ENCODE data around the gene SLC10A7.

Gene SLC10A7

DNA sequence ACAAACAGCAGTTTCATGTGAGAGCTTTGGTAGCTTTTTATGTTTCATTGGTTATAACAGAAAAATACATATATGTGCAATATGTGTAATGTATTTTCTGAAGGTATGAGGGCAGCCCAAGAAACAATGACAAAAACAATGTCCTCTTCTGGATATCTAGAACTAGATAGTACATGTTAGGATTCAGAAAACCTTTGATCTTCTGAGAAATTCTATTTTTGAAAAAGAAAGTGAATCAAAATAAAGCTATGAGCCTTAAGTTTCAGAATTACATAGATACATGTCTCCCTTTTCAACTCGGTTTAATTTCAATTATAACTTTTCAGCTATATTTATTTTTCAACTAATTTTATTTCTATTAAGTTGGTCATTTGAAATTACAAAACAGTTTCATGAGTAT, 175.5 kb downstream of the SLC10A7 start:
- DNase-seq: no peak

DNA sequence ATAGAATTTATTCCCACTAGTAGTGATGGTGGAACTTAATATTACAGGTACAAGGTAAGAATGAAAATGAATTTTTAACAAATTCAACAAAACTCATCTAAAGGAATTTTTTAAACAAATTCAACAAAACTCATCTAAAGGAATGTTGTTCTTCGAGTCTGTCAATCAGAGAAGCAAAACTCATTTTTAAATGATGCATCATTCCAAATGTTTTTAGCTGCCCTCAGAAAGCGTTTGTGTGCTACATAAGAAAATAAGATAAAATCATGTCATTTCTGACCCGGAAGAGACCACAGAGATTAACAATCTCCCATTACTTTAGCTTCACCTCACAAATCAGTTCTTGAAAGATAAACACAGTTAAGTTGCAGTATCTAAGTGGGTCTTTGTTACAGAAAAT, 178.0 kb downstream of the SLC10A7 start:
- no peak for DNase-seq

DNA sequence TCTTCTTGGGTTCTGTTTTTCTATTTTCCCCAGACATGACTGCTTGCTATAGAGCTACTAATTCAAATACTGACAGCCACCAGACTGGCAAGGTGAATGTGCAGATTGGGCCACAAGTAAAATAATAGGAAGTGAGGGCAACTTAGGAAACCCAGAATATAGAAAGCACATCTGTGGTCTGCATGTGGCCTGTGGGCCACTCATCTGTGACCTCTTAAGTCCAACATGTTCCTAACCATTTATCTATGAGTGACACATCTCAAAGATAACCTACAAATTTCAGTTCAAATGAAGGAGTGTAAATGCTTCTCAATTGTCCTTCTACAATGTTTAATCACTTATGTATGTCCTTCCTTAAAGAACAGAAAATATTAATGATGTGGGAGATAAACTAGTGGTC, 178.5 kb downstream of the SLC10A7 start:
- DNase-seq: no peak

DNA sequence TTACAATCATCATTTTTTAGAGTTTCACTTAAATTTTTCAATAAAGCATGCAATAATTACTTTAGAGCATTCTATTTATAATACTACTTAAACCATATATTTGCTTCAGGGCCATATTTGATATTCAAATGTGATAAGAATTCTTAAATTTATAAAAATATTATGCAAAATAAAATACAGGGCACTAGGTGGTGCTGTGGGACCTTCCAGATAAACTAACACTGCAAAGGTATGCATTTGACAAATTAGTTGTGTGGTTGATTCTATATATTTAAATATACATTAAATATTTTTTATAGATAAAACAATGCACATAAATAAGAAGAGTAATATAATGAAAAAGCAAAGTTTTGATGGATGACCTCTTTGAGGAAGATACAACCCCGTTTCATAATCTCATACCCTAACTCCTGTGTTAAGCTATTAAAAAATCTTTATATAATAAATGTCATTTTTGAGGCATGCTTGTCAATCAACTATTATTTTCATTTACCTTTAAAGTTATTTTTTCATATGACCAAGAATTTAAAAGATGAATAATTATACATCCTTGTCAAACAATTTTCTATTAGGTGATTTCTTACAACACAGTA, 179.0 kb downstream of the SLC10A7 start:
- DNase-seq: peak; percentile 18

DNA sequence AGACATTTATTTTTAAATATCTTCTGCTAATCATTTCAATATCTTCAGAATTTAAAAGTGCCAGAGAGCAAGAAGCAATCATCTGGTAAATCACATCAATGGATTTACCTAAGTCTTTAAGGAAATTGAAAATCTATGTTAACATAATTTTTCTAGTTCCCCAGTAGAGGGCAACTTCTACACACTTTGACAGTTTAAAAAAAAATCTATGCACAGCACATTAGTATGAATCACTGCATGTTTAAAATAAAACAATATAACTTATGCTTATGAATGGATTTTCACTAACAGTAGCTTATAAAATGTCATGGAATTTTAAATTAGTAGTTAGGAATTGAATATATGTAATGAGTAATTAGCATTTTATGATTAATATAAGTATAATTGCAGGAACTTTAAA, 180.9 kb downstream of the SLC10A7 start:
- no peak for DNase-seq

DNA sequence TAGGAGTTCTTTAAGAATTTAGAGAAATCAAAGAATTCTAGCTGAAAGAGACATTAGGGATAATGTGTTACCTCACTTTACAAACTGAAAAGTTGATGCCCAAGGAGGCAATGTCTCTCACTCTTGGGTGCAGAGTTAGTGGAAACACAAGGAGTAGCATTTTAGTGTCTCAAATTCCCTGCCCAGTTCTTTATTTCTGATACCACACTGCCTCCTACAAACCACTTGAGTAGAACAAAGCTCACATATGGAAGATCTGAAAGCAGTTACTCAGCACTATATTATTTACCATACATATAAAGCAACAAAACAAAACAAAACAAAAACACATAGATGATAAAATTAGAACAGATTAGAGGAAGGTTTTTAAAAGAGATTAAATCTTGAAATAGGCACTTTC, 183.2 kb downstream of the SLC10A7 start:
- DNase-seq: no peak

DNA sequence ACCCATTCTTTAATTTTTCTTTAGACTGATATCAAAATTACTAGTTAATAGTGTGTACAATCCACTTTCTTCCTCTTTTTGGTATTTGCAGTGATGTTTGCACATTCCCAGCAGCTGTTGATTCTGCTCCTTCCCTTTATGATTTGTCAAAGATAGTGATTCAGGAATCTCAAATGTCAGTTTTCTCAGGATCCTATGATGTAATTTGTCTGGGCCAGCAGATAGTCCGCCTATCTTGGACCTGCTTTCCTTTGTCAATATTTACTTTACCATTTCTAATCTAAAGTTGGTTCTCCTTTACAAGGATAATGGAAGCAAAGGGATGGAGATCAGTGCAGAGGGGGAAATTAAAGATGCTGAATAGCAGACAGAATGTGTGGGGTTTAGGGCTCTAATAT, 185.3 kb downstream of the SLC10A7 start:
- no peak for DNase-seq

DNA sequence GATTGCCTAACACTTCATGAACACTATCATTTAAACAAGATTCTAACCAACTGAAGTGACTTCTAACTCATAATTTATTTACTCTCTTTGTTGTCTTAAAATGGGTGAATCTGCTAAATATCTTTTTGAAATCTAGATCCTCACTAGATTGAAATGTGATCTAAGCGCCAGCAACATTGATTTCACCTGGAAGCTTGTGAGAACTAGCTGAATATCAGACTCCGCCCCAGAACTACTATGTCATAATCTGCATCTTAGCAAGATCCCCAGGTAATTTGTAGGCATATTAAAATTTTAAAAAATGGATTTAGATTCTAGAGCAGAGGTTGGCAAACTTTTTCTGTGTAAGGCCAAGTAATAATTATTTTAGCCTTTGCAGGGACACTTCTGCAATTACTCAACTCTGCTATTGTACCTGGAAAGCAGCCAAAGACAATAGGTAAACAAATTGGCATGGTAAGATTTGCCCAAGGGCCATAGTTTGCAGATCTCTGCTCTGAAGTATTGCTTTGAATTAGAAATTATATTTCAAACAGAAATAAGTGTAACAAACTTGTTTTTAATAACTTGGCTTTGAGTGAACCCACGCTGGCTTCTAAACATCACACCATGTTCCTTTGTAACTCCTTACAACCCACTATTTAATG, 185.9 kb downstream of the SLC10A7 start:
- no peak for DNase-seq

DNA sequence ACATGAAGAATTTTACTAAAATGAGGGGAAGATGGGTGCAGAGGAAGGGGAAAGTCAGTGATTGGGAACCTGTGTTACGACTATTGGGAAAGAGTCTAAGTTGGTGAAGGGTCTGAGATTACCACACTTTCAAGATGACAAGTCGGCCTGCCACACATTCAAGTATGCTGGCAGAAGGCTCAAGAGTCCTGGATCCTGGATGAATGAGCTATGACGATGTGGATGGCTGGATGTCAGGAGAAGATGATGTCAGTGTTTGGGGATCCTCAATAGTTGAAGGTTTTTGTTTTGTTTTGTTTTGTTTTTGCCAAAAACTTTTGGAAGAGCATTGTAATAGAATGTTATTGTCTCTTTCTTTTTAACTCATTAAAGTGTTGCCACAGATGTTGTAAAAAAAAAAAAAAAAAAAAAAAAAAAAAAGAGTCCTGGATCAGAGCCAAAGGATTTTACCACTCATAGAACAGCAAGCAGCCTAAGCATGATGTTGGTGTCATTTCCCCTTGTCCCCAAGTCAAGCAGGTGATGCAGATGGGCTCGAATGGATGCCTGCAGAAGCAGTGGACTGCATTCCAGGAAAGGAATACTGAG, 186.8 kb downstream of the SLC10A7 start:
- no peak for DNase-seq

DNA sequence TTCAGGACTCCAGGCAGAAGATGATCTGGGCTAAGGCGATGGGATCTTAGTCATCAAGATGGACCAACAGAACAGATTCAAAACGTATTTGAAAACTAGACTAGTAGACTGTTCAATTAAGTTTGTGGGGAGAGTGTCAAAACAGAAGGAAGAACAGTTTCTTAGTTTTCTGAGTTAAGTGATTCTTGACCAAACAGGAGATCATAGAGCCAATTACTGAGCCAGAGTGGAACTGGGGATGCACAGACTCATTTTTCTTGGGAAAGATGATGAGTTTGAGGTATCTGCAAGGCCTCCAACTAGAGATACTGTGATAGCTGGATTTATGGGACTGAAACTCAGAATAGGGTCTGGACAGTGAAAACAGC, 187.9 kb downstream of the SLC10A7 start:
- no peak for DNase-seq

DNA sequence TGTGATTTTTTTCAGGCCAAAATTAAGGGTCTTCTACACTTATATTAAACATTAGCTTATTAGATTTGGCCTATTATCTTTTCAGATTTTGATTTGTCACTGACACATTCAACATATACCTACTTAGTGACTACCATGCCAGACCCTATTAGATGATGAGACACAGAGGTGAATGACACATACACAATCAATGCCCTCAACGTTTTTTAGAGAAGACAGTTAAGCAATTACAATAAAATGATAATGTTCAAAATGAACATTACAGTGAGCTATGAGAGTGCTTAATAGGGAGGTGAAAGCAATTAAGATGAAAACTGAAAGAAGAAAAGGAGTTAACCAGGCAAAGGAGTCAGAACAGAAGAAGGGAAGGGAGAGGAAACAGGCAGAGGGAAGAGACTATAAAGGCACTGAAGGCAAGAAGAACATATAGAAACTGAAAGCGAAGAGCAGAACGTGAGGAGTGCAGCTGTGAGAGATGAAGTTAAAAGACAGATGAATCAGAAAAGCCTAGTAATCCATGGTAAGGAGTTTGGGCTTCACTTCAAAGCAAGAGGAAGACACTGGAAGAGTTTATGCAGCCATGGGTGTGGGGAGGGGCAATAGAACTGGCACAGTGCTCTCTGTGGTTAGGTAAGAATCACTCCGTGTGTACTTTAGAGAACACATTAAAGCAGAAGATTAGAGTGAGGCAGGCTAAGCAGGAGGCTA, 188.4 kb downstream of the SLC10A7 start:
- no peak for DNase-seq

DNA sequence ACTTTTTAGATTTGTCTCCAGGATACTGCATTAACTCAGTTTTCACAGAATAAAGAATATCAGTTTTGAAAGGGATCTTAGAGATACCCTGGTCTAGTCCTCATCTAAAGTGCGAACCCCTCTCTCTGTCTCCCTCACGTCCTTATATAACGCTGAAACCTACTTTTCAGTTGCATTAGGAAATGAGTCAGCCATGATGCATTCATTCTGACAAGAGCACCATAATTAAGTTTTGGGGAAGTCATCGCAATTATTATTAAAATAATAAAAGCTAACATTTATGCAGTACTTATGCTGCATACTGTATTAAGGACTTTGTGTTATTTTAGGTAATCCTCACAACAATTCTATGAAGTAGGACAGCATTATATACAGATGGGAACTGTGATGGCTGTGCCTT, 191.3 kb downstream of the SLC10A7 start:
- DNase-seq: no peak

DNA sequence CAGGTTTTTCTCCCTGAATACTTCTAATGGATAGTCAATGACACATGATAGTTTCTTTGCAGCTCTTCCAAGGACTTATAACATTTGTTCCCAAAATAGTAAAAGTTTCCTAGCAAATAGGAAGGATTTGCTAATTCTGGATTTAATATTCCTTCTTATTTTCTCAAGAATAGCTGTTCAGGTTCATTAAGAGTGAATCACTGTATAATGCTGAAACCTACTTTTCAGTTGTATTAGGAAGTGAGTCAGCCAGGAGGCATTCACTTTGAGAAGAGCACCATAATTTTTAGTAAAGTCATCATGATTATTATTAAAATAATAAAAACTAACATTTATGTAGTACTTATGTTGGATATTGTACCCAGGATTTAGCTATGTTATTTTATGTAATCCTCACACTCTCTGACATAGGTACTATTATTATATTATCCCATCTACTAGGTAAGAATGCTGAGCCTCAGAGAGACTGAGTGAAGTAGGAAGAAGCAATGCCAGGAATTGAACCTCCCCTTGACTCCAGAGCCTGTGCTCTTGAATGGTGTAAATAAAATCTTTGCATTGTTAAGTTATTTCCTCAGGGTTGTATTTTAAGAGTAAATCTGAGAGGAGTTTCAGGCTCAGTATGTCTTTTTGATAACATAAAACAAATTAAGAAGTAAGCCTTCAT, 192.6 kb downstream of the SLC10A7 start:
- DNase-seq: no peak

DNA sequence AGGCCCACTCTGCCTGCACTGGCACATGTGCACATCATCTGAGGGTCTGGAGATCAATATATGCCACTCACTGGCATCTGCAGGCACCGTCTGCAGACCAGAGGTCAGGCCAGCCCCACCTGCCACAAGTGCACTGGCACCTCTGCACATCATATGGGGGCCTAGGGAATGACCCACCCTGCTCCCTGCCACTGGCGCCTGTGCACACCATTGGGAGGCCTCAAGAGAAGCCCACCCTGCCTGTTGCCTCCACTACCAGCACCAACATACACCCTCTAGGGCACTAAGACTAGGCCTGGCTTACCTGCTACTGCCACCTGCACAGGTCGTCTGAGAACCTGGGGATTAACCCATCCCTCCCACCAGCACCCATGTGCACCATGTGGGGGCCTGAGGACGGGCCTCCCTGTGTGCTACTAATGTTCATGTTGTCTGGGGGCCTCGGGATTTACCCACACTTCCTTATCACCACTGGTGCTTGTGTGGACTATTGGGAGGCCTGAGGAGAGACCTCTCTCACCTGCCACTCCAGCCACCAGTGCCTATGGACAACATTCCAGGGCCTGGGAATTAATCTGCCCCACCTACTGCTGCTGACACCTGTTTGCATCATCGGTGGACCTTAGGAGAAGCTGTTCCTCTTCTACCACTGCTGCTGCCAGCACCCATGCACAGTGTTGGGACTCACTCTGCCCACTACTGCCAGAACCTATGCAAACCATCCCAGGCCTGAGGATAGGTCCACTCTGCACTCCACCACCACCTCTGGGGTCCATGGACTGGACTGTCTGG, 193.7 kb downstream of the SLC10A7 start:
- no peak for DNase-seq

DNA sequence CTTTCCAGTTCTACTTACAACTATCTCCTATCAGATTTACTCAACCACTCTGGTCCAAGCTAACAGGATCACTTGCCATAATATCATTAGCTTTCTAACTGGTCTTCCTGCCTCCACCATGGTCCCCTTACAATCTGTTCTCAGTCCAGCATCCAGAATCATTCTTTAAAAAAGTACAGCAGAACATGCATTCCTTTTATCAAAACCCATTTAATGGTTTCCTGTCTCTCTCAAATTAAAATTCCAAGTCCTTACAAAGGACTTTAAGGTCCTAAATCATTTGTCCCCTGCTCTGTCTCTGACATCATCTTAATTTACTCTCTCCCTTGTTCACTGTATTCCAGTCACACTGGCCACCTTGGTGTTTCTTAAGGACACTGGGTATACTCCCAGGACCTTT, 202.8 kb downstream of the SLC10A7 start:
- no peak for DNase-seq

DNA sequence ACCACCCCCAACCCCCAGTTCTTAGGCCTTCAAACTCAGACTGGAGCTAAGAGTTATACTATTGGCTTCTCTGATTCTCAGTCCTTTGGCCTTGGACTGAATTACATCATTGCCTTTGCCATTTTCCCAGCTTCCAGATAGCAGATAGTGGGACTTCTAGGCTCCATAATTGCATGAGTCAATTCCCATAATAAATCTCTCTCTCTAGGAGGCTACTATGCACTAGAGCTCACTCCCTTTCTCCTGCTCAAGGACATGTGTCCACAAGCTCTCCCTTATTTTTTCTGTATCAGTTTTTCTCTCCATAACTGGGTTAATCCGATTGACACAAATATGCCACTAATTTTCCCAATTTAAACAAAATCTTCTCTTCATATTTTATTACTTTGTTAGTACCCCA, 204.0 kb downstream of the SLC10A7 start:
- DNase-seq: no peak

DNA sequence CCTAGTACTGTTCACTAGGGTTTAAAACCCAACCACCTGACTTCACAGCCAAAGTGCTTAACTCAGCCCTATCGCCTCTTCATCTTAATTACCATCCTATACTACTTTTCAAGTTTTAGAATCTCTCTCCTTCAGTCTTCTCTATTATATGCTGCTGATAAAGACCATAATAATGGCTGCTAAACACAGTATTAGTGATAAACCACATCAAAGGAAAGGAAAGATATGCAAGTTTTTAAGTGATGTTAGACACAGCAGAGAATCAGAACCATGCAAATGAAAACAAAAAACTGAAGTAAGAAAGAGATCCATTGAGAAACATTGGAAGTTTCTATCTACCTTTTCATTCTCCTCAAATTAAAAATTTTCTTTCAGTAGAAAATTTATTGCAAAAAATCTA, 206.6 kb downstream of the SLC10A7 start:
- DNase-seq: no peak

DNA sequence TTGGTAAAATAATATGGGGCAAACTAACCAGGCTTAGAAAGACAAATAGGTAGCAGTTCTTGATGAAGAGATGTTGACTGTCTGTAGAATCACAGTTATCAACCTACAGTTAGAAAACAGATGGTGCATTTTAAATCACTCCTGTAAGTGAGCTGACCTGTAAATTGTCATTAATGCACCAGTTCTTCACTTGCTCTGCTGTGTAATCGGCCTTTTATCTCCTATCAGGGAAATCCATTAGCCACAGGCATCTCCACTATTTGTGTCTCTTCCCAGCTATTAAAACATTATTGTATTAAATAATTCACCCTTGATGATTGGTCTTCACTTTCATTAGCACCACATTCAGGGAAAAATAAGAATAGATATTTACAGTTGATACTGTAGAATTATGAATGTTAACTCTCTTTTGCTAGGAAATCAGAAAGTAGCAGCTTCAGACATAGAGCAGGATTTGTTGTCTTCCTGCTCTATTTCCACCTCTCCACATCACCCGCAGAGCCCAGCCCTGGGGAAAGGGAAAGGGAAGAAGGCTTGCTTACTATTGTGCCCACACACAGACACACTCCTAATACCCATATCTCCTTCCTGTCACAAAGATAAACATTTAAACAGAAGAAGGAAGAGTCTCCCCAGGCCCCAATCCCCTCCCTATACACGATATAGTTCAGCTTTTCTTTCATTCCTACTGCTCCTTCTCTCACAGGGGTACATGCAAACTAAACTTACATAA, 210.3 kb downstream of the SLC10A7 start:
- no peak for DNase-seq

DNA sequence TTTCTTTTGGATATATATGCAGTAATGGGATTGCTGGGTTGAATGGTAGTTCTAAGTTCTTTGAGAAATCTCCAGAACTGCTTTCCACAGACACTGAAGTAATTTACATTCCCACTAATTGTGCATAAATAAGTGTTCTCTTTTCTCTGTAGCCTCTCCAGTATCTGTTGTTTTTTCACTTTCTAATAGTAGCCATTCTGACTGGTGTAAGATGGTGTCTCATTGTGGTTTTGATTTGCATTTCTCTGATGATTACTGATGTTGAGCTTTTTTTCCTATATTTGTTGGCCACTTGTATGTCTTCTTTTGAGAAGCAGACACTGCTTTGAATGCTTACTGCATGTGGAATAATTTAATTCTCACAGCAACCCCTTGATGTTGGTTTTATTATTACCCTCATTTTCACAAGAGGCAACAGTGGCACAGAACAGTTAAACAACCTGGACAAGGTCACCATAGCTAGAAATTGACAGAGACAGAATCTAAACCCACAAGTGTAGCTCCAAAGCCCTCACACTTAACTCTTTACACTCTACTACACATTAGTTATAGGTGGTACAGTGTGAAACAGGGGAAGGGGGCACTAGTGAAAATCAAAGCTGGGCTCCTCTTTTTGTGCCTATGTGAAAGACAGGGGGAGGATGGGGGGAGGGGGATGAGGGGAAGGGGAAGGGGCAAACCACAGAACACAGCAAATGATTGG, 211.3 kb downstream of the SLC10A7 start:
- no peak for DNase-seq

DNA sequence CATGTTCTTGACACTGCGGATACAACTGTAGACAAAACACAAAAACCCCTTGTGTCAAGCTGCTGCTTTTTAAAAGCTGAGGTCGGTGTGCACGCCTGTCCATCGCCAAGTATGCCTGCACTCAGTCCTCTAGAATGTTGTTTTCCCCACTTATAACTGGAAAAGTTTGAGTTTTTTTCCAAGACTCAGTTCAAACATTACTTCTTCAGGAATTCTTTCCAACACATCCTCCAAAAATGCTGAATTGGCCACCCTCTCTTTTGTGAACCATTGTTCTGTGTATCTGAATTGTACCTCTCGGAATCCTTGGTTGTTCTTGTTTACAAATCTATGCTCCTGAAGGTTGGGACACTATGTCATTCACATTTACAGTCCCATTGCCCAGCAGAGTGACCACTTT, 212.8 kb downstream of the SLC10A7 start:
- no peak for DNase-seq

DNA sequence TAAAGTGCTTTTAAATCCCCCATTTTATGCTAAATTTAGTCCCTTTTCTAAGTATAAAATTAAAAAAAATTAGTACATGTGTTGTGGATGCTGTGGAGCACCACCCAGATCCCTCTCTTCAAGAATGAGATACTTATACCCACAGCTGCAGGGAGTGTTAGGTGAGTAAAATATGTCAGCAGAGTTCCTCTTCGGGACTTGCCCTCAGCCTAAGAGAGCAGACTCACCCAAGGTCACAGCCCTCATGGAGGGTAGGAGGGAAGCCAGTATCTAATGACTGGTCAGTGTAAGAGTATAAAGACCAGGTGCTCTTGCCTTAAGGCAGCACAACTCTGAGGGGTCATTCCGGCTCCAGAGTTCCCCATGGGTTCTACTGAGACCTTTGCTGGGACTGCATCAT, 218.9 kb downstream of the SLC10A7 start:
- DNase-seq: no peak

DNA sequence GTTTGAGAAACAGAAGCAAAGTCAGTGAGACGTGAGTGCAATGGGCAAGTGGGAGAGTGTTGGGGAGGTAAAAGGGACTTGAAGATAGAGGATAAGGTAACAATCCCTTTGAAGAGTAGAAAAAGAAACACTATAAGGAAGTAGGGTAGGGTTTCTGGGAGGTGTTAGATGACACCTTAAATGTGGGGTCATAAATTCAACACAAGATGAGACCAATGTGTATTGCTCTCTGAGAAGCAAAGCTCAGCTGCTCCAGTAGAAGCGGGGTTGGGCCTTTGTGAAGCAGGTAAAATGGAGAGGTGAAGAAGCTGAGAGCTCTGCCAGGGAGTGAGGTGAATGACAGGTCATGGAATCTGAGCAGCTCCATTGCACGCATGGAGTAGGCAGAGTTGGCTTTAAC, 222.1 kb downstream of the SLC10A7 start:
- no peak for DNase-seq

Data from activated CD8-positive, alpha-beta memory T cell treated with anti-CD3 and anti-CD28 coated beads, Interleukin-2, amount 50 U/mL, for 4 hours (primary cell).